Measurements from ENCODE around the gene LDAH.
"Not testable (repeated sequence)": the region's sequence is repeated elsewhere in the genome, so short reads cannot be mapped to it uniquely, and the experiment has no call there.

LDAH gene

GRCh38 chr2:20822535-20823490, at the start of gene LDAH:
Gene LDAH (minus strand): TSS chr2:20823101. CDS start chr2:20801463, 21,638 bp downstream.
- DNase-seq: peak; percentile 61

- no peak for DNase-seq
These were observed 45.5 kb upstream of the LDAH start for GRCh38 chr2:20868377-20868776.

- DNase-seq: no peak
These were observed 39.9 kb upstream of the LDAH start for GRCh38 chr2:20862850-20863249.

GRCh38 chr2:20855456-20855855, 32.6 kb upstream of the LDAH start:
- DNase-seq: no peak

GRCh38 chr2:20852670-20853069, 29.8 kb upstream of the LDAH start:
- no peak for DNase-seq

GRCh38 chr2:20852139-20852538, 29.2 kb upstream of the LDAH start:
- no peak for DNase-seq

GRCh38 chr2:20844246-20844645, 21.3 kb upstream of the LDAH start:
- no peak for DNase-seq

- DNase-seq: no peak
These were observed 16.2 kb upstream of the LDAH start for GRCh38 chr2:20839052-20839451.

GRCh38 chr2:20838016-20838415, 15.1 kb upstream of the LDAH start:
- no peak for DNase-seq

- DNase-seq: no peak
These were observed 13.6 kb upstream of the LDAH start for GRCh38 chr2:20836521-20836920.

- DNase-seq: no peak
These were observed 11.4 kb upstream of the LDAH start for GRCh38 chr2:20834331-20834730.

- DNase-seq: no peak
These were observed 9.7 kb upstream of the LDAH start for GRCh38 chr2:20832606-20833005.

GRCh38 chr2:20829861-20830260, 7.0 kb upstream of the LDAH start:
- DNase-seq: no peak

- DNase-seq: no peak
These were observed 1.0 kb upstream of the LDAH start for GRCh38 chr2:20823917-20824316.

- DNase-seq: no peak
These were observed 4.1 kb downstream of the LDAH start for GRCh38 chr2:20818820-20819219.

- DNase-seq: no peak
These were observed 7.7 kb downstream of the LDAH start for GRCh38 chr2:20815216-20815615.

- no peak for DNase-seq
These were observed 10.1 kb downstream of the LDAH start for GRCh38 chr2:20812779-20813178.

- DNase-seq: no peak
These were observed 16.6 kb downstream of the LDAH start for GRCh38 chr2:20806286-20806685.

- DNase-seq: no peak
These were observed 18.9 kb downstream of the LDAH start for GRCh38 chr2:20803974-20804373.

- DNase-seq: no peak
These were observed 19.6 kb downstream of the LDAH start for GRCh38 chr2:20803226-20803682.

- no peak for DNase-seq
These were observed 25.8 kb downstream of the LDAH start for GRCh38 chr2:20797096-20797495.

- DNase-seq: no peak
These were observed 26.5 kb downstream of the LDAH start for GRCh38 chr2:20796374-20796791.

GRCh38 chr2:20793944-20794343, 29.0 kb downstream of the LDAH start:
- DNase-seq: not testable (repeated sequence)

GRCh38 chr2:20781656-20782265, 41.1 kb downstream of the LDAH start:
- no peak for DNase-seq

All from NCI-H187 treated with DMSO at 0.1 percent for 48 hours (cell line).